K562 (cell line): Measurements from ENCODE around the gene HNRNPA2B1.

ENCODE experiments used
- CREB1 ChIP-seq, 2 experiments: sonication (generic) in 1 of 2; formaldehyde crosslinking in 1 of 2; IDR thresholded peaks; 2 replicates each; pipeline versions ENCODE4 v1.6.1 to v1.8.0; 2012 to 2022; ENCODE audit warnings: inconsistent platforms in 1 of 2, mild to moderate bottlenecking in 1 of 2, missing genetic modification reagents in 1 of 2, moderate library complexity in 1 of 2
- NR3C1 ChIP-seq: sonication (generic); formaldehyde crosslinking; IDR thresholded peaks from 2 replicates; pipeline ENCODE4 v1.8.1; 2022; ENCODE audit warnings: missing genetic modification reagents
- TCF7L2 ChIP-seq: fragments of 150-350 bp; IDR thresholded peaks from 2 replicates; pipeline ENCODE4 v1.6.1; 2016; ENCODE audit warnings: low read depth, mild to moderate bottlenecking, low read length, moderate library complexity
- ZKSCAN8 ChIP-seq: fragments of 200-800 bp; sonication (Bioruptor generic); IDR thresholded peaks from 2 replicates; pipeline ENCODE4 v1.6.1; 2016; ENCODE audit warnings: missing genetic modification characterization, missing compliant biosample characterization
- ZNF24 ChIP-seq: fragments of 450-650 bp; IDR thresholded peaks from 2 replicates; pipeline ENCODE4 v1.6.1; 2016

GRCh38 chr7:26185131-26185843 is 15.3 kb downstream of the HNRNPA2B1 start:
- TF ChIP-seq CREB1 (IDR thresholded peaks at IDR 0.05): no peak
- no peak for TF ChIP-seq CREB1 (CRISPR knock-in tag; IDR thresholded peaks at IDR 0.05)
- TF ChIP-seq ZNF24: no peak
- TF ChIP-seq ZKSCAN8 (CRISPR knock-in tag): no peak
- no peak for TF ChIP-seq NR3C1 (CRISPR knock-in tag)
- TF ChIP-seq TCF7L2: no peak
